Measurements from ENCODE around the gene PARD6G. TPM values are rescaled to one million over a fixed set of nuclear protein-coding genes. Genes with fewer than 3 reads are reported as not detected.

Gene PARD6G
- total RNA-seq, 1 experiment from 2014 or later = 1.5 TPM

DNA sequence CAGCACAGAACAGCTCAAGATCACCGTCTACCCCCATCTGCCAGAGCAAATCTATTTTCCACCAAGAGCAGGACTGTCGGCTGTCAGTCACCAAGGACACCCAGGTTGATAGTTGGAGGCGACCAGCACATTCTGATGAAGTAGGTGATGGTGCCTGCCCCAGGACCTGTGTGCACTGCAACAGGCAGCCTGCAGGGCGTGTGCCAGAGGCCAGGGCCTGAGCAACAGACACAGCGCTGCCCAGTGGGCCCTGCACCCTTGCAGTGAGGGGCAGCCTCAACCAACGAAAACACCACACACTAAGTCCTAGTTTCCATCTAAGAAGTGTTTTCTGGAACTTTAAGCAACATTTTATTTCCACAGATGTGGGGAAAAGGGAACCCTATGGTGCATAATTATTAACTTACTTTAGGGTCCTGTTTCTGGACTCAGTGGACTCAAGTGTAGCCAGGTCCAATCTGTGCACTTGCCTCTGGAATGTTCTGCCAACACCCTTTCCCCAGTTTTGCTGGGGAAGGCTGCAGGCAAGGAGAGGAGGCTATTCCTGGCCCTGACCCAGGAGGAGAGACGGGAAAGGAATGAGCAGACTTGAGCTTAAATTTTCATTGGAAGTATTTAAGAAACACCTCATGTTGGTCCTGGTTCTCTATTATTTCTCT, 76.8 kb downstream of the PARD6G start:
- H3K4me3 Mint-ChIP-seq (ENCODE audit: low read depth, unreplicated experiment) = no peak overlapping the region
- CTCF ChIA-PET = no interaction called here
- intact Hi-C loops (cut with micrococcal nuclease; ENCODE audit: unreplicated experiment) = no loop called here
- TF ChIP-seq, protein P1, sequence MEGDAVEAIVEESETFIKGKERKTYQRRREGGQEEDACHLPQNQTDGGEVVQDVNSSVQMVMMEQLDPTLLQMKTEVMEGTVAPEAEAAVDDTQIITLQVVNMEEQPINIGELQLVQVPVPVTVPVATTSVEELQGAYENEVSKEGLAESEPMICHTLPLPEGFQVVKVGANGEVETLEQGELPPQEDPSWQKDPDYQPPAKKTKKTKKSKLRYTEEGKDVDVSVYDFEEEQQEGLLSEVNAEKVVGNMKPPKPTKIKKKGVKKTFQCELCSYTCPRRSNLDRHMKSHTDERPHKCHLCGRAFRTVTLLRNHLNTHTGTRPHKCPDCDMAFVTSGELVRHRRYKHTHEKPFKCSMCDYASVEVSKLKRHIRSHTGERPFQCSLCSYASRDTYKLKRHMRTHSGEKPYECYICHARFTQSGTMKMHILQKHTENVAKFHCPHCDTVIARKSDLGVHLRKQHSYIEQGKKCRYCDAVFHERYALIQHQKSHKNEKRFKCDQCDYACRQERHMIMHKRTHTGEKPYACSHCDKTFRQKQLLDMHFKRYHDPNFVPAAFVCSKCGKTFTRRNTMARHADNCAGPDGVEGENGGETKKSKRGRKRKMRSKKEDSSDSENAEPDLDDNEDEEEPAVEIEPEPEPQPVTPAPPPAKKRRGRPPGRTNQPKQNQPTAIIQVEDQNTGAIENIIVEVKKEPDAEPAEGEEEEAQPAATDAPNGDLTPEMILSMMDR (IDR thresholded peaks at IDR 0.05; ENCODE audit: unreplicated experiment) = no peak
- no peaks in the 10 kb centered on the region for H3K27me3 Mint-ChIP-seq (ENCODE audit: unreplicated experiment)
- H3K9me3 Mint-ChIP-seq (ENCODE audit: low read depth, unreplicated experiment) = no peaks in the 10 kb centered on the region
- no peaks in the 10 kb centered on the region for H3K4me1 Mint-ChIP-seq (ENCODE audit: low read depth, unreplicated experiment)
- peaks cover 4% of the 10 kb centered on the region for H3K36me3 Mint-ChIP-seq (ENCODE audit: insufficient read depth, unreplicated experiment)
- no peak for DNase-seq
- BruUV-seq (replicated peaks) = no TSS peak
- no peak overlapping the region for H3K27ac Mint-ChIP-seq (ENCODE audit: unreplicated experiment)

DNA sequence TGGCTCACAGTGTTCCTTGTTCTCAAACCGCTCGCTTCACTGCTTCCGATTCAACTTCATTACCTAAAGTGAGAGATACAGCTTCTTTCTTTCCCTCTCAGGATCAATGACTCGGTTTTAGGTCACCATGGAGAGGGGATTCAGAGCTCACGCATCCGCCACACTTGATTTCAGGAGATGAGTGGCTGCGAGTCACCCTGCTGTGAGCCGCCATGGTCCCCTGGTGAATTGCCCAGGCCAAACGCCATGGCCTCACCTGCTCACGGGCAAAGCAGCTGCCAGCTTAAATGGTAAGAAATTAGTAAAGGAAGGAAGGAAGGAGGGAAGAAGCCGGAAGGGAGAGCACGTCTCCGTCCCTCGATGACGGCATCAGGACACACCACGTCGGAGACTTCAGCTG, 77.7 kb downstream of the PARD6G start:
- Mint-ChIP-seq H3K36me3 (ENCODE audit: insufficient read depth, unreplicated experiment) (peaks cover 4% of the 10 kb centered on the region), H3K9me3 (ENCODE audit: low read depth, unreplicated experiment) (no peaks in the 10 kb centered on the region), H3K4me1 (ENCODE audit: low read depth, unreplicated experiment) (no peaks in the 10 kb centered on the region), H3K4me3 (ENCODE audit: low read depth, unreplicated experiment) (no peak overlapping the region), H3K27ac (ENCODE audit: unreplicated experiment) (no peak overlapping the region), H3K27me3 (ENCODE audit: unreplicated experiment) (no peaks in the 10 kb centered on the region)
- intact Hi-C loops (cut with micrococcal nuclease; ENCODE audit: unreplicated experiment) = no loop called here
- TF ChIP-seq, protein P1 (IDR thresholded peaks at IDR 0.05; ENCODE audit: unreplicated experiment) = no peak
- no peak for DNase-seq
- CTCF ChIA-PET = interaction anchor here (0.7 kb wide), 1 partner anchor 12 kb away, joined by 3 read pairs; no protein-coding TSS in a partner anchor
- no TSS peak for BruUV-seq (replicated peaks)

DNA sequence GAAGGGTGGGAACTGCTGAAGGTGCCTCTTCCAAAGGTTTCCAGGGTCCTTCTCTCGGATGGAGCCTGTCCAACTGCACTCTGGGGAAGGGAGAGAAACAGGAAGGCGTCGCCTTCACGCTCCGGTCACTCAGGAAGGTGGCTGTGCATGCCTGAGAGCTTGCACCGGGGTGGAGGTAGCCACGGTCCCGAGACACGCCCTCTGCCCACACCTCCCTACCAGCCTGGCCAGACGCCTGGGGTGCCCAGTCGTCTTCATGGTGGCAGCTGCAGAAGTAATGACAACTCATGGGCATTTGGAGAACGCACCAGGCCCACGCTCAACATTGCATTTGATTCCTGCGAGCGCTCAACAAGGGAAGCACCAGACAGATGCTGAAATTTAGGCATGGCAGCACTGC, 78.3 kb downstream of the PARD6G start:
- Mint-ChIP-seq H3K4me1 (ENCODE audit: low read depth, unreplicated experiment) (no peaks in the 10 kb centered on the region), H3K27ac (ENCODE audit: unreplicated experiment) (no peak overlapping the region), H3K36me3 (ENCODE audit: insufficient read depth, unreplicated experiment) (peaks cover 4% of the 10 kb centered on the region), H3K9me3 (ENCODE audit: low read depth, unreplicated experiment) (no peaks in the 10 kb centered on the region), H3K4me3 (ENCODE audit: low read depth, unreplicated experiment) (no peak overlapping the region), H3K27me3 (ENCODE audit: unreplicated experiment) (no peaks in the 10 kb centered on the region)
- no TSS peak for BruUV-seq (replicated peaks)
- TF ChIP-seq, protein P1 (IDR thresholded peaks at IDR 0.05; ENCODE audit: unreplicated experiment) = no peak
- intact Hi-C loops (cut with micrococcal nuclease; ENCODE audit: unreplicated experiment) = no loop called here
- no peak for DNase-seq
- CTCF ChIA-PET = interaction anchor here (0.7 kb wide), 1 partner anchor 13 kb away, joined by 3 read pairs; no protein-coding TSS in a partner anchor

DNA sequence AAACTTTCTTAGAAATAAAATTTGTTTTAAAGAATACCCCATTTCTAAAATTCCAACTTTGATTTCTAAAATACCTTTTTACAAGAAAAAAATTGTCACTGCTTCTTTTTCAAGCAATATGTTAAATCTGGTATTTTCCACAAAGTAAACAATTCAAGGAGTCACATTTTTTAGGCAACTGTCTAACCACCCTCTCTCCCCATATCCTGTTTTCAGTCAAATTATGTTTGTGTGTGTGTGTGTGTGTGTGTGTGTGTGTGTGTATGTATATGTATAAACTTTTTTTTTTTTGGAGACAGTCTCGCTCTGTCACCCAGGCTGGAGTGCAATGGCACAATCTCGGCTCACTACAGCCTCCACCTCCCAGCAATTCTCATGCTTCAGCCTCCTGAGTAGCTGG, 79.0 kb downstream of the PARD6G start:
- intact Hi-C loops (cut with micrococcal nuclease; ENCODE audit: unreplicated experiment) = no loop called here
- no peaks in the 10 kb centered on the region for H3K27me3 Mint-ChIP-seq (ENCODE audit: unreplicated experiment)
- no peak for DNase-seq
- peaks cover 4% of the 10 kb centered on the region for H3K36me3 Mint-ChIP-seq (ENCODE audit: insufficient read depth, unreplicated experiment)
- H3K4me3 Mint-ChIP-seq (ENCODE audit: low read depth, unreplicated experiment) = no peak overlapping the region
- CTCF ChIA-PET = no interaction called here
- no peaks in the 10 kb centered on the region for H3K4me1 Mint-ChIP-seq (ENCODE audit: low read depth, unreplicated experiment)
- BruUV-seq (replicated peaks) = no TSS peak
- TF ChIP-seq, protein P1 (IDR thresholded peaks at IDR 0.05; ENCODE audit: unreplicated experiment) = no peak
- no peak overlapping the region for H3K27ac Mint-ChIP-seq (ENCODE audit: unreplicated experiment)
- H3K9me3 Mint-ChIP-seq (ENCODE audit: low read depth, unreplicated experiment) = no peaks in the 10 kb centered on the region
